CD4-positive, alpha-beta T cell treated with Interleukin-4 for 4 hours (primary cell): Measurements from ENCODE around the gene POSTN.

Experiments used
- DNase-seq: peaks from one replicate; pipeline ENCODE4 v3.0.0-alpha.2; 2020

Gene POSTN

DNA sequence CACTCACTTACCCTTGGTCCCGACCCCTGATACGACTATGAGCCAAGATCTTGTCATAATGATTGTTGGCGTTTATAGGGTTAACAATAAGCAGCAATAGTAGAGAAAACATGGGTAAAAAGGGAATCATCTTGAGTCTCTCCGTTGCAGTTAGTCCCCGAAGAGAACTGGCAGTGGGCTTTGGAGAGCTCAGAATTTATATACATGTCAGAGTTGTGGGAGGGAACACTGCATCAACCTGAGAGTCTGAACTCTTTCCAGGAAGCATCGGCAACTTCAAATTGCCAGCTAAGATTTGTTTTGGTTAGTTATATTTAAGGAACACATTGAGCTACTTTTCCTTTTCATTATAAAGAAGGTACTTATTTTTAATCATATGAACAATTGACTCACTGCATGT, at the start of gene POSTN:
TSS of gene POSTN (minus strand) at position 172 of the 400 bp plus-strand sequence. CDS start at position 130, 42 bp downstream.
- no peak for DNase-seq

GRCh38 chr13:37647031-37647650, 48.6 kb upstream of the POSTN start:
- no peak for DNase-seq

DNA sequence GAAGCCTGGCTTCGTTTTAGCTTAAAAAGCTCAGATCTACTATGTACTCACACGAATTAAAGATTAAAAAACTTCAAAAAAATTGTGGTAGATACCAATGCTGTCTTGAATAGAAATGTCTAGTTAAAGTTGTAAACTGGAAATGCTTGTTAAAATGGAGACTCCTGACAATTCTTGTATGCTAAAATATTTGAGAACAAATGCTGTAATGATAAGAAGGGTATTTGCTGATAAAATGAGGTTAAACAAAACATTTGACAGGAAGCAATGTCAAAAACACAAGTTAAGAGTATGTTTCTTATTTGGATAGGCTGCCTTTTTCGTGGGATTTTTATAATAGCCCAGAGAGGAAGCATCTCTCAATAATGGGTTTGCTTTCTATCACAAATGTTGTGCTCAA, 48.0 kb upstream of the POSTN start:
- no peak for DNase-seq

GRCh38 chr13:37645181-37645740, 46.7 kb upstream of the POSTN start:
- no peak for DNase-seq

GRCh38 chr13:37641391-37641790, 42.8 kb upstream of the POSTN start:
- no peak for DNase-seq

GRCh38 chr13:37640499-37640898, 41.9 kb upstream of the POSTN start:
- DNase-seq: no peak

- no peak for DNase-seq
Observed at GRCh38 chr13:37636701-37637100, 38.1 kb upstream of the POSTN start.

DNA sequence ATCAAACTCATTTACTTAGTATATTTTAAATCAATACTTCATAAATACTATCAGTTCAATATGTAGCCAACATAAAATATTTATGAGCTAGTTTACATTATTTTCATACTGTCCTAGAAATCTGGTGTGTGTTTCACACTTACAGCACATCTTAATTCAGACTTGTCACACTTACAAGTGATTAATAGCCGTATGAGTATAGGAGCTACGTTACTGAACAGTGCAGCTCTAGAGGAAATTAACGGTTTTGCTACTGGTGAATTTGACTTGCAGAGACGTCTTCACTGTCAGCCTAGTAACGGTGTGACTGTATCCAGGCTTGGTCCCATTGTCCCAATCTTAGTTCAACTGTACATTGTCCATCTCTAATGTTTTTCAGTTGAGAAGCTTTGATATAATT, 33.7 kb upstream of the POSTN start:
- DNase-seq: no peak

DNA sequence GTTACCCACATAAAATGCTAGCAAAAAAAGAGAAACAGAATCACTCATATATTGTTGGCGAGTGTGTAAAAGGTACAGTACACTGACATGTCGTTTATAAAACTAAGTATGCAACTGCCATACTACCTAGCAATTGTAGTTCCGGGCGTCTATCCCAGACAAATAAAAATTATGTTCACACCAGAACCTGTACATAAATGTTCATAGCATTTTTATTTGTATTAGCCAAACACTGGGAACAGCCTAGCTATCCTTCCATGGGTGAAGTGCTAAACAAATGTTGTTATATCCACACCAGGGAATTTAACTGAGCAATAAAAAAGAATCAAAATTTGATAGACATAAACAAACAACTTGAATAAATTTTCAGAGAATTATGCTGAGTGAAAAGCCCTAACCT, 28.9 kb upstream of the POSTN start:
- no peak for DNase-seq

DNA sequence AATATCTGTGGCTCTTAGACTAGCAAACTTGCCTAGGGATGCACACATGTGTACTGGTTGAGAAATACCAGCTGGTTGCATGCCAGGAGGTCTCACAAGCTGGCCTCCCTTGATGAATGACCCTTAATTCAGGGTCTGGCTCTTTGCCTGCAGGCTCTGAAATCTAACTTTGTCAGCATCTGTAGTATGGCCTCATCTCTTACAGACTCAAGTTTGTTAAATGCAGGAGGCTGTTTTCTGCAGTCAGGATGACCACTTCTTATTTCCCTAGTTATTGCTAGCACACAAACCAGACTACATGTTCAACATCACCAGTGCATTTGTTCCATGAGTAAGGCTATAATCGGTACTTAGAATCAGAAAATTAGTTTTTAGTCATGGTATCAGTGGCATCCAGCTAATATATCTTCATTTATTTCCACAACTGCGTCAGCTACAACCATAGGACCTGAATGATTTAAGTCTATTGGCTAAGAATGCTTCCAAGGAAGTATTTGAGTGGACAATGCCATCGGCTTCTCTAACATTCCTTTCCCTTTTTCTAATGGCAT, 23.3 kb upstream of the POSTN start:
- DNase-seq: no peak

- no peak for DNase-seq
Observed at GRCh38 chr13:37618554-37618953, 20.0 kb upstream of the POSTN start.

- DNase-seq: no peak
Observed at GRCh38 chr13:37617173-37617572, 18.6 kb upstream of the POSTN start.

DNA sequence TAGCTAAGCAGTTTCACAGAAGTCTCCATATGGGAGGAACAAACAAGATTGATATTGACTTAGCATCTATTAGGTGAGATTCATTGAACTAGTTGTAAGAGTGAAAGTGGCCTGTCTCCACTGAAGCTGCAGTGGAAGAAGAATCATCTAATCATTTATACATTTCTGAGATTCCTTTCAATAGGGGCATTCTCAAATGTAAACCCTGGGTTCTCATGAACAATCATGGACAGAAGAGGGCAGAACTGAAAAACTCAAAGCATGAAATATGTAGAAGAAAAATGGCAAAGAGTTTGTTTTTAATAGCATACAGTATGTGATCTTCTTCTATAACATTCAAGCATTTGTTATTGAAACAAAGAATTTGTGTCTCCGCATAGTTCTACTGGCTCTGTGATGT, 17.6 kb upstream of the POSTN start:
- no peak for DNase-seq

- no peak for DNase-seq
Observed at GRCh38 chr13:37615276-37615675, 16.7 kb upstream of the POSTN start.

DNA sequence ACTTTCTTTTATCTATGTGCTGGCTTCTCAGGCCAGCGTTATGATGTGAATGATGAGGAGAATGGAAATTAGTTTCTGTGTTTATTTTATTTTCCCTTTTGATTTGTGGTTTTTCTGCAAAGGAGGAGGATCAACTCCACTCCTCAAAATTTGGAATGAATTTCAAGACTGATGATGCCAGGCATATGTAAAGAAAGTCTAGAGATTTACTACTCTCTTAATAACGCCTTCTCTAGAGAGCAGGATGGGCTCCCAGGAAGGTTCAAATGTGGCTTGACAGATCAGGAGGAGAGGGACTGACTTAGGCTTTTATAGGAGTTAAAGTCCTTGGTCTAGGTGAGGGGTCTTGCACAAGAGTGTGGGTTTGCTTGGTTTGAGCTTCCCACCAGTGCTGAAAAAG, 15.1 kb upstream of the POSTN start:
- DNase-seq: no peak

DNA sequence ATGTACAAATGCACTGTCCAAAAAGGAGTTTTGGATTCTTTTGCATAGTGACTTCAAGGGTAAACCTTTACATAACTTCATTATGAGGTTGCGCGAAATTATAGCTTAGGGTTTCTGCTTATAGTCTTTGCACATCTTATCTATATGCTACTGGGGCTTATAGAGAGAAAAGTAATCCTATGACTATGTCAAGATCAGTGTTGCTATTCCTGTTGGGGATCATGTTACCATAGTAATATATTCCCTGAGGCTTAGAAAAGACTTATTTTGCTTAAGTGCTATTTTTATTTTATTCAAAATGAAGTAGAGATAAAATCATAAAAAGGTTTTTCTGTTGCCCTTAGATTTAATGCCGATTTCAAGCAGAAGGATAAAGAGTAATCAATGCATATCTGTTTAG, 14.7 kb upstream of the POSTN start:
- no peak for DNase-seq

DNA sequence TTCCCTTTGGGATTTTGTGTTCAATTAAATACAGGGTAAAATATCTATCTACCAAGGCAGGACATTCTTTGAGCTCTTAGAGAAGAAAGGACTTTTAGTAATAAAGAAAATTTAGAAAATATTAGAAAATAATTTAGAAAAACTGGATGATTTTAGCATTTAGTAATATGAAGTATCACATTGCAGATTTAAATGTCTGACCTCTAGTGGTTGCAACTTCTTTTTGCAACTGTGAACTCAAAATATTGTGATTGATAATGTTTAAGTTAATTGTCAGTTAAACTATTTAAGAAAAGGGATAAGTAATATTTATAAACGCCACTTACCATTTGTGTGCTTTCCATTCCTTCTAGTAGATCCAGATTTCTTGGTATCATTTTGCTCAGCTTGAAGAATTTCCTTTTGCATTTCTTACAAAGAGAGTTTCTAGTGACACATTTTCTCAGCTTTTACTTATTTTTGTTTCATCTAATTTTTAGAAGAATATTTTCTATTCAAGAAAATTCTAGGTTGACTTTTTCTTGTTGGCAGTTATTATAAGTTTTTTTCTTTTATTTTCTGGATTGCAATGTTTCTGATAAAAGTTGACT, 10.3 kb upstream of the POSTN start:
- DNase-seq: no peak

DNA sequence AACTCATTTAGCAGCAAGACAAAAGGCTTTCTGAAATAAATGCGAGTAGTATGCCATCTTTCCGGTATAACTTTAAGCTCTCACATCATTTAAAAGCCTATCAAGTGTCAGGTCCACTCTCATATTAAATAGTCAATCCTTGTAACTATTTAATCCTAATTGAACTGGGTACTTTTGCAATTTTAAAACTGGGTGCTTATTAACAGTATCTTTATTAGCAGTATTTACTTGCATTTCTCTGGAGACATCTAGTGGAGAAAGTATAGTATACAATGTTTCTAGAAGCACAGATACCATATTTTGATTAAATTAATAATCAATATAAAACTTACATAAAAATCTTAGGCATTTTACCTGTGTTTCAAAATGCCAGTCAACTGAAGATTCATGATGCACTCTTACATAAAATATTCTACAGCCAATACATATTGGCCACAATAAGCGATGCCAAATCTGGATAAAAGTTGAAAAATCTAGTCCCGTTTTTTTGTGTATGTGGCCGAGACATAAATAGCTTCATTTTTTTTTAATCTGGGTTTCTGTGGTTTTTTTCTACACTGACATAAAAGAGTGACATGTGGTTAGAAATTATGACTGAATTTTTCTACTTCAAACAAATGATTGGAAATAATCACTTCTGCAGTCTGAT, 4.3 kb upstream of the POSTN start:
- DNase-seq: no peak

DNA sequence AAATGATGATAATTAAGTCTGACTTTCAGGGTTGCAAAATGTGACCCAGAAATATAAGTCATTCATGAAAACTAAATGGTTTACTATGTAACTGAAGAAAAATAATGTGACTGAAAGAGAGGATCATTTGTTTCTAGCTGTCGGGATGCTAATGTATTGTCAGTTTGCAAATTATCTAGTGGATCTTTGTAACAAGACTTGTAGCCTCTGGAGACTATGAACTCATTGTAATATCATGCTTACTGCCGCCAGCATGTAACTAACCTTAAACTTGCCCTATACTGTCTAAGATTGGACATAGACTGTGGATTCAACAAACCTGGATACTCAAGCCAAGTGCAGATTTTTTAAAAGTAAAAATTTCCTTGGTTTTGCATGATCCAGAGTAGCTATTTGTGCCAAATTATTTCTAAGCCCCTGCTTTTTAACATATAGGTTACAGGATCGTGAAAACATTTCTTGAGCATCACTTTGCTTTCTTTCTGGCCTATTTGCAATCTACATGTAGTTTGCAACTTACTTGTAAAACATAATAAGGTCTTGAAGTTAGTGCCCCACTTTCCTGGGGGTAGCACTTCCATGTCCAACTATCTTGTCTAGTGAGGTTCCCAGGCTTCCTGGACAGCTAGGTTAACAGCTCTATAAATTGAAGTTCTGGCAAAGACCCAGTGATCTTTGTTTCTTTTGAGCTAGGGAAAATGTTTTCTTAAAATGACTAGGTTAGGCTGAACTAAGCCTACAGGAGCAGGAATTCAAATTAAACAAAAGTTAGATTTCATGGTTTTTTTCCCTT, 3.3 kb upstream of the POSTN start:
- DNase-seq: no peak

- no peak for DNase-seq
Observed at GRCh38 chr13:37599519-37599918, 951 bp upstream of the POSTN start.

DNA sequence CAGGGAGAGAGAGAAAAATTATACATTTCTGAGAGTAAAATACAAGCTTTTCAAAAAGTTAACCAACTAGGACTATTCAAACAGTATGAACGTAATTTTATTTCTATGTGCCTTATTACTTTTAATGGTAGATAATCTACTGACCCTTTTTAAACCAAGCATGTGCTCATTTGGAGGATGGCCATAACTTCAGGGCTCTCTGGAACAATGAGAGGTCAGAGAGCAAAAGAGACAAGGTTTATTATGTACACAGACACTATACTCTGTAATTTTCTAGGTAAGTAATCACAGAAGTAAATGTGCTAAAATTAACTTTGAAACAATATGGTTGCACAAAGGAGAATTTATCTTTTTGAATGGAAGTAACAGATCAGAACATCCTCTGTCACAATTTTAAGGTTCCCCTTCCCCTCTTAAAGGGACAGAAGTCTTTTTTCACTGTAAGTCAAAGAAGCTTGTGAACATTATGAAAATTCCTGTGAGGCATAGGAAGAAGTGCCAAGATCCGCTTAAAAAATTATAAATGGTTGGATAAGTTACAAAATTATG, 1.0 kb downstream of the POSTN start:
- no peak for DNase-seq

- DNase-seq: no peak
Observed at GRCh38 chr13:37596805-37597204, 1.8 kb downstream of the POSTN start.

GRCh38 chr13:37595162-37595561, 3.4 kb downstream of the POSTN start:
- no peak for DNase-seq
